GM19455 (cell line): ENCODE results near the gene DUSP15.
"Not testable (repeated sequence)": the region's sequence is repeated elsewhere in the genome, so short reads cannot be mapped to it uniquely, and the experiment has no call there.

Experiments used
- ATAC-seq: cut with Tn5 transposase; IDR thresholded peaks from one replicate; pipeline ENCODE4 v1.9.1; 2021; ENCODE audit not compliant: unreplicated experiment

Gene DUSP15

DNA sequence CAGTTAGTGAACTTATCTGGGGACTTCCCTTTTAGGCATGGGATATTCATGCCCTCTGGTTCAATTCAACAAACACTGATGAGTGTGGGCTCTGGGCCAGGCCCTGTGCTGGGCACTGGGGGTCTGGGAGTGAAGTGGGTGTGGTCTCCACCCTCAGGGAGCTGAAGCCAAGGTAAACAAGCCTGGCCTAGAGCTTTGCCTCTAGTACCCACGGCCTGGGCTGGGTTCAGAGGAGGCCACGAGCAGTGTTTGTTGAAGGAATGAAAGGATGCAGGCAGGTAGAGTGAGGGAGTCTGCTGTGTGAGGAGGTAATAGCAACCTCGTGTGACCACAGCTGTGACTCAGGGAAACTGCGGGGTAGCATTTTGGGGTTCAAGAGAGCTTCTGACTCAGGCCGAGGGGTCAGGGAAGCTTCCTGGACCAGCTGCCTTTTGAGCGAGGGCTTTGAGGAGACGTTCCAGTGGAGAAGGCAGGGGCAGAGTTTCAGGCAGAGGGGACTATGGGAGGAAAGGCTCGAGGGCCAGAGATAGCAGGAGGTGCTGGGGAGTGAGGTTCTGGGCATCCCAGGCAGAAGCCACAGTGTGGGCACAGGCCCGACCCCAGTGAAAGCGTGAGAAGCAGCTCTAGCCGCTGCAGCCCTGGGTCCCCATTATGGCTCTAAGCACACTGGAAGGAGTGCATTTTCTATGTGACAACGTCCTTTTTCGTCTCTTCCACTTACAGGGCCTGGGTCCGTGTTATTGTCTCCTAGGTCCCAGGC, 45.6 kb downstream of the DUSP15 start:
- ATAC-seq, result no peak

DNA sequence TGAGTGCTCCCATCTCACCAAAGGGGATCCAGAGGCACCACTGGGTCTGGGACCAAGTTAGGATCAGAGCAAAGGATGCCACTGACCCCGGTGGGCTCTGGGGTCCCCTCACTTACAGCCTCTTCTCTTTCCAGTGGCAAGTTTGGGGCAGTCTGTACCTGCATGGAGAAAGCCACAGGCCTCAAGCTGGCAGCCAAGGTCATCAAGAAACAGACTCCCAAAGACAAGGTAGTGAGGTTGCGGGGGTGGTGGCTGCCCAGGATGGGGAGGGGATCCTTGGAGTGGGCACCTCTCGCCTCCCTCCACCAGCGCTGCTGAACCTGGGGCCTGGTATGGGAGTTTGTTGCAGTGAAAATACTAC, 46.2 kb downstream of the DUSP15 start:
- no peak for ATAC-seq

GRCh38 chr20:31823360-31824124, 46.8 kb downstream of the DUSP15 start:
- ATAC-seq, result no peak

DNA sequence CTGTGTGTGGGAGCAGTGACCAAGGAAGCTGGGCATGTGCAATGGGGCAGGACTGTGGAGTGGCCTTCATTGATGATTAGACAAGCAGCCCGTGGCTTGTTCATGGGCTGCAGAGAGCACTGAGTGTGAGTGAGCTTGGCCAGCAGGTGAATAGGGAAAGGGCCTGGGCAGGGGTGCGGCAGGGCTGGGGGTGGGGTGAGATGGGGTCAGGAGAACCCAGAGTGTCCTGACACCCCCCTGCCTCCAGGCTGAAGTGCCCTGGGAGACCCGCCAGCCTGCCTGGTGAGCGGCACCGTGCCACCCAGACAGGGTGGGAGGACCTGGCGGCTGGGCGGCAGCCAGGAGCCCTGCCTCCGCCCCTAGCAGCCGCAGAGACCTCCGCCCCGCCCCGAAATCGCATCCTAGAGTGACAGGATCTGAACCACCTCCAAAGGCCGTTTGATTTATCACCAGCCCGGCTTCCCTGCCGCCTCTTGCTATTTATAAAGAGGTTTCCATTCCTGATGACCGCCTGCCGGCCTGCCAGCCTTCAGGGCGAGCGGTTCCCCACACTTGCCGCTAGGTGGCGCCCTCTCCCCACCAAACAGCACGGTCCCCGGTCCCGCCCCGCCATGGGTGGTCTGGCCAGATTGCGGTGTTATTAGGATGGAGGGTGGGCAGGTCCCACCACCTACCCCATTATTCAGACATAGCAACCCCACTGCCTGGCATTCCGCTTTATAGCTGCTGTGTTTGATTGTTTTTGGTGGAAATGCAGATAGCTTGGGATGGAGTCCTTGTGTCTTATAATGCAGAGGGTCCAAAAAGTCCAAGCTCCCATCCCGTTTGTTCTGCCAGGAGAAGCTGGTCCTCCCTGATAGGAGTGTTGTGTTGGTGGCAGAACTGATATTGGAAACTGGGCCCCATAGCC, 47.7 kb downstream of the DUSP15 start:
- ATAC-seq, result no peak

DNA sequence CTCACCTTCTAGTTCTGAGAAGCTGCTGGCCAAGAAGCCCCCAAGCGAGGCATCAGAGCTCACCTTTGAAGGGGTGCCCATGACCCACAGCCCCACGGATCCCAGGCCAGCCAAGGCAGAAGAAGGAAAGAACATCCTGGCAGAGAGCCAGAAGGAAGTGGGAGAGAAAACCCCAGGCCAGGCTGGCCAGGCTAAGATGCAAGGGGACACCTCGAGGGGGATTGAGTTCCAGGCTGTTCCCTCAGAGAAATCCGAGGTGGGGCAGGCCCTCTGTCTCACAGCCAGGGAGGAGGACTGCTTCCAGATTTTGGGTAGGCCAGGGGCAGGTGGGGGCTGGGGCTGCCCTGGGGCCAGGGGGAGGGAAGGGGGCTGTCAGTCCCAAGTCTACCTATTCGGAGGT, 48.9 kb downstream of the DUSP15 start:
- ATAC-seq, result no peak

GRCh38 chr20:31820228-31820627, 50.1 kb downstream of the DUSP15 start:
- ATAC-seq, result no peak

DNA sequence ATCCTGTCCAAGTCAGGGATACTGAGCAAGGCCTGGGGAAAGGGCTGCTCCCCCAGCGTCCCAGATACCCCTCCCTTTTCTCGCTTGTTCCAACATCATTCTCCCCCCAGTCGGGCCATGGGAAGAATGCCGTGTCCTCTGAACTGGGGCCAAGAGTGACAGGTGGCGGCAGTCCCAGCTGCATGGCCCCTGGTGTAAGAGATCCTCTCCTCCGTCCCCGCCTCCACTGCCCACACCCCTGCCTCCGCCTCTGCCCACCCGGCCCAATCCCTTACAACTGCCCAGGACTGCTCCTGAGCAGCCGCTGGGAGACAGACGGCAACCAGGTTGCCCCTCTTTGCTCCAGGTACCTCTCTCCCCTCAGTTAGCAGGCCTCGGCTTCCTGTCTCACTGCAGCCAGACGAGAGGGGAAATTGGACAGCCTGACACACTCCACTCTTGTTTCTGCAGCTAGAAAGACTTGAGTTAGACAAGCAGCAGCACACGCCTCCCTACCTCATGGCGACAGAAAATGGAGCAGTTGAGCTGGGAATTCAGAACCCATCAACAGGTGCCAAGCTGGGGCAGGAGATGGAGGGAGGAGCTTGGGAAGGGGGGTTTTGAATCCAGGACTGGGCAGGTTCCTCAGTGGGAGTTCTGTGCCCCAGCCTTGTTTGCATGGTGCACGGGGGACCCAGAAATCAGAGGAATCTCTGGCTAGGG, 51.1 kb downstream of the DUSP15 start, which contains the start of gene MYLK2:
Gene MYLK2 (plus strand): TSS at position 274 of the 702 bp plus-strand sequence. CDS start 225 bp downstream, at position 499.
- no peak for ATAC-seq

DNA sequence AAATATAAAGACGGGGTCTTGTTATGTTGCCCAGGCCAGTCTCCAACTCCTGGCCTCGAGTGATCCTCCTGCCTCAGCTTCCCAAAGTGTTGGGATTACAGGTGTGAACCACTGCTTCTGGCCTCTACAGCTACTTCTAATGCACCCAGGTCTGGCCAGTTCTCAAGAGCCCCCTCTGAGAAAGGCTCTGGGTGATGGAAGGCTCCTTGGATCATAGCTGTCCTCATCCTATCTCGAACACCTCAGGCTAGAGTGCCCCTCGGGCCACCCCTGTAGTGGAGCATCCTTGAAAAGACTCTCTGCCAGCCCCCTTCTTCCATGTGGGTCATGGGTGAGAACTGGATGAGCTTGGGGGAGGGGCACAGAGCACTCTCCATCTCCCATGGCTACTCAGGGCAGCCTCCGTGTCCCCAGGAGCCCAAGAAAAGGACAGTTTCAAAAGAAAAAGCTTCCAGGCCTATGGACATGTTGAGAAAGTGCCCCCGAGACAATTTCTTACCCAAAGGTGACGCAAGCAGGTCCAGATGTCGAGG, 51.9 kb downstream of the DUSP15 start:
- ATAC-seq, result no peak

DNA sequence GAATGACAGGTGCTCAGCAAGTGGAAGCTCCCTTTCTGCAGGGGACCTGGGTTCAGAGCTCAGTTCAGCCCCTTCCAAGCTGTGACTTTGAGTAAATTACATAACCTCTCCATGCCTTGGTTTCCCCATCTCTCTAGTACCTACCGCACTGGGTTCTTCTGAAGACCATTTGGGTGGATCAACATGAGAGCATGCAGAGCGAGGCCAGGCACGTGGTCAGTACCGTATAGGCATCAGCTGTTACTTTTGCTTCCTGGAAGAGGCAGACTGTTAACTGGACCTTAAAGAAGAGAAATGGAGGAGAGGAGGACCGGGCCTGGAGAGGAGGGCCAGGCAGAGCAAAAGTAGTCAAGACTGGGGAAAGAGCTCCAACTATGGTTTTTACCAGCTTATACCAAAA, 52.9 kb downstream of the DUSP15 start:
- ATAC-seq, result no peak

DNA sequence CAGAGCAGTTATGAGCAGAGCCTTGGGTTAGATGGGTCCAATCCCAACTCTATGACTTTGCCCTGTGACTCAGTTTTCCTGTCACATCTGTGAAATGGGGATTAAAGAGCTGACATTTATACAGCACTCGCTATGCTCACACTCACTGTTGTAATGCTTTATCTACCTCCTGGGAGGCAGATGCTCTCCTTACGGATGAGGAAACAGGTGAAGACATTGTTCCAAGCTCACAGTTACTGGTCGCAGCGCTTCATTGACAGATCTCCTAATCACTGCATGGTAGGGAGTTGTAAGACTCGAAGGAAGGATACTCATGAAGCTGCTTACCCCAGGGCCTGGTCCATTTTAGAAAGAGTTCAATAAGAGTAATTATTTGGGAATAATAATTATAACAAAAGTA, 54.1 kb downstream of the DUSP15 start:
- no peak for ATAC-seq

GRCh38 chr20:31815408-31816188, 54.7 kb downstream of the DUSP15 start:
- ATAC-seq, result no peak

DNA sequence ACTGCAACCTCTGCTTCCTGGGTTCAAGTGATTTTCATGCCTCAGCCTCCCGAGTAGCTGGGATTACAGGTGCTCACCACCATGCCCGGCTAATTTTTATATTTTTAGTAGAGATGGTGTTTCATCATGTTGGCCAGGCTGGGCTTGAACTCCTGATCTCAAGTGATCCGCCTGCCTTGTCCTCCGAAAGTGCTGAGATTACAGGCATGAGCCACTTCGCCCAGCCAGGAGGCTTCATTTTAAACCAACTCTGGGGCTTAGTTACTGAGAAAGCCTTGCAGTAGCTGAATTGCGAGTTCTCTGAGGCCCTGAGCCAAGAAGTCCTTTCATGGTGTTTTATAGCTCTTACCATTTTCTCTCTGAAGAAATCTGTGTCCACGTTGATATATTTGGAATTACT, 56.2 kb downstream of the DUSP15 start:
- not testable (repeated sequence) for ATAC-seq

- no peak for ATAC-seq
These were observed 56.7 kb downstream of the DUSP15 start for GRCh38 chr20:31813611-31814010.

DNA sequence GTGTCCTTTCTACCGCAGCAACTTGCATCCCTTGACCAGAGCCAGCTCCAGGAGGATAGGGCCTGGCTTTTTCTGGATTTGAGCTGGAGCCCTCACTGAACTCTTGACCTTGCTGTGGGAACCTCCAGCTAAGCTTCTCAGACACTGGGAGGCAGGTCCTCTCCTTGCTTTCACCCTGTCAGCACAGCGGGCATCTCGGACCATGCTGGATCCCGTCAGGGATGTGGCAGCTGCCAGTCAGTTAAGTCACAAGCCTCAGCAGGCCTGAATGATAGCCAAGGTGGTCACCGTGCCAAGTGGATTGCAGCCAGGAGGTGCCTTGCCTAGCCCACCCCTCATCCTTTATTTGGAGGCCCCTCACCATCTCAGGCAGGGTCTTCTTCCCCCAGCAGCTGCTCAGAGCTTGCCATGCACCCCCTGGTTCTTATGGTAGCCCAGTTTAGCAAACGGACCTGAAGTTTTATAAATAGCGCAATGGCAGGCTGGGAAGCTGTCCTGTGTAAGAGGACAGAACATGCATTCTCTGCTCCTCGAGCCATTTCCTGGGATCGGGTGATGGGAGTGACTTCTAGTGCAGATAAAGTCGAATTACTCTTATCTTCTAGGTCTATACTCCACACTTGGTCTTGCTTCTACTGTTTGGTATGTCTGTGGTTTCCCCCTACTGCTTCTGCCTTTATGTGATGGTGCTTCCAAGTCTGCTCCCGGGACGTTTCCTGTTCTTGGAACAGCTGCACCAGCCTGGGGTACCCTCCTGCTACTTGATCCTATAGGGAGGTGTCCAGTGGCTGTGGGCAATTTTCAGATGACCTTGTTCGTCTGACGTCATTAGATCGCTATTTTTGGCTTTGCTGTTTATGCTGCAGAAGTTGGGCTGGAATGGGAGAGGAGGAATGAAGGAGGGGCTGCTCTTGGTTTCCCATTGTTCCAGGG, 58.3 kb downstream of the DUSP15 start:
- no peak for ATAC-seq

DNA sequence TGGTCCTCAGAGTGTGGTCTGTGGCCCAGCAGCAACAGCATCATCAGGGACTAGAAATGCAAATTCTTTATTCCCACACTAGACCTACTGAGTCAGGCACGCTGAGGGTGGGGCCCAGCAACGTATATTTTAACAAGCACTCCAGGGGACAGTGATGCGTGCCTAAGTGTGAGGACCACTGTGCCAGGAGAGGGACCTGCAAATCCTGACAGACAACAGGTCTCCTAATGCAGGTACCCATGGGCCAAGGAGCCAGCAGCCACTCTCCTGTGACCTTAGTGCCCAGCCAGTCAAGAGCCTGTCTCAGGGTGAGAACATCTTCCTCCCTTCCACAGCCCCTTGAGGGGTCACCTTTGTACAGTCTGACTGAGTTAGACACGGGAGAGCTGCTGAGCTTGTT, 59.1 kb downstream of the DUSP15 start:
- ATAC-seq, result no peak
